GM13977 (cell line): ENCODE results near the gene KLHL30.

Experiments used
- DNase-seq: peaks from one replicate; pipeline ENCODE4 v3.0.0; 2012; ENCODE audit warnings: low spot score
- in situ Hi-C: fragments of 300-500 bp; cut with MboI; formaldehyde crosslinking; loops from one replicate; pipeline ENCODE4 v1.12.0; 2022; ENCODE audit warnings: low sequenced_read_pairs, low pct_unique_long_range_greater_than_20kb, mixed read lengths, inconsistent platforms; ENCODE audit not compliant: unreplicated experiment
- TF ChIP-seq, protein P1 (sequence below): IDR thresholded peaks from 2 replicates; pipeline ENCODE4 v1.5.1; 2012; ENCODE audit warnings: mild to moderate bottlenecking, control low read depth; ENCODE audit not compliant: insufficient read depth; ENCODE audit errors: extremely low read depth, missing control alignments

The KLHL30 gene

DNA sequence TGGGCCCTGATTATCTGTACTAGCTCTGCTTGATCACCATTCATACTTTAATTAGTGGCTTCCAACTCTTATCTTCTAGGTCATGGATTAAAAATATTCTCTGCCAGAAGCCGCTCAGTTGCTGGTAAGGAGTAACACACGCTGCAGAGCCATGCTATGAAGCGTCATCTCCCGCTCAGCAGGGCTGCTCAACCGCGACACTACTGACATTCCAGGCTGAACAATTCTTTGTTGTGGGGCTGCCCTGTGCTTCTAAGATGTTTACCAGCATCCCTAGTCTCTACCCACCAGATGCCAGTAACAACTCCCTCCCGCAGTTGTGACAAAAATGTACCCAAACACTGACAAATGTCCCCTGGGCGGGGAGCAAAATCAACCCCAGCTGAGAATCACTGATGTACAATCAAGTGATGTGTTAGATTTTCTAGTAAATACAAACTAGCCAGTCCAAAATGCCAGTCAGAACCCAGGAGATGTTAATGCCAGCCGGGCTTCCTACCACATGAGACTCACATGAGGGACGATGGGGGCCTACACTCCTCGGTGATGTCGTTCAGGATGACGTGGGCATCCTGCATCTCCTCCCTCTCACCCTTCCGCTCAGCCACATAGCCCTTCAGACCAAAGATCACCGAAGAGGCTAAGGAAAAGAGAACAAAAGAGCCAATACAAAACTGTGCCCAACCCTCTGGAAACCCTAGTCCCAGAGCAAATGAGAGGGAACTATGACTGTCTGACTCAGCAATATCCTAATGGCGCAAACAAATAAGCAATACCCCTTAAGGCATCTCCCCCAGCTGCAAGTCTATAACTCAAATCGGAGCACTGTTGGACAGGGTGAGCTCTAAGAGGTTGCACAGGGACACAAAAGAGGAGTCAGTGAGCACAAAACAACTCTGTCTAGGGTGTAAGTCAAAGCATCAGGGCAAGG, 49.4 kb downstream of the KLHL30 start:
- DNase-seq = no peak
- in situ Hi-C loops = no loop called here
- TF ChIP-seq, protein P1, sequence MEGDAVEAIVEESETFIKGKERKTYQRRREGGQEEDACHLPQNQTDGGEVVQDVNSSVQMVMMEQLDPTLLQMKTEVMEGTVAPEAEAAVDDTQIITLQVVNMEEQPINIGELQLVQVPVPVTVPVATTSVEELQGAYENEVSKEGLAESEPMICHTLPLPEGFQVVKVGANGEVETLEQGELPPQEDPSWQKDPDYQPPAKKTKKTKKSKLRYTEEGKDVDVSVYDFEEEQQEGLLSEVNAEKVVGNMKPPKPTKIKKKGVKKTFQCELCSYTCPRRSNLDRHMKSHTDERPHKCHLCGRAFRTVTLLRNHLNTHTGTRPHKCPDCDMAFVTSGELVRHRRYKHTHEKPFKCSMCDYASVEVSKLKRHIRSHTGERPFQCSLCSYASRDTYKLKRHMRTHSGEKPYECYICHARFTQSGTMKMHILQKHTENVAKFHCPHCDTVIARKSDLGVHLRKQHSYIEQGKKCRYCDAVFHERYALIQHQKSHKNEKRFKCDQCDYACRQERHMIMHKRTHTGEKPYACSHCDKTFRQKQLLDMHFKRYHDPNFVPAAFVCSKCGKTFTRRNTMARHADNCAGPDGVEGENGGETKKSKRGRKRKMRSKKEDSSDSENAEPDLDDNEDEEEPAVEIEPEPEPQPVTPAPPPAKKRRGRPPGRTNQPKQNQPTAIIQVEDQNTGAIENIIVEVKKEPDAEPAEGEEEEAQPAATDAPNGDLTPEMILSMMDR = no peak

DNA sequence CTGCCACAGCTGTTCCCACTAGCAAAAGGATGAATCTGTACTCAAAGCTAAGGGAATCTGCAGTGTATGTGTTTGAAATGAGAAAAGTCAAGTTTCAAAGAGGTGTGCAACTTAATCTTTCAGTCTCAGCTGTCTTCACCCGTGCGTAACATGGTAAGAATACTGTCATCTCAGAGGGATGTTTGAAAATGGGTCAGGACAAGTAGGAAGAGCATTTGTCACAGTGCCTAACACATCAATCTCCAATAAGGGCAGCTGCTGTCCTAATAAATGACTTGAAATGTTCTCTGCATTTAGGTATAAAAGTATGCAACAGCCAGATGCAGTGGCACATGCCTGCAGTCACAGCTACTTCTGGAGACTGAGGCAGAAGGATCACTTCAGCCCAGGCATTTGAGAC, 52.0 kb downstream of the KLHL30 start:
- DNase-seq = no peak
- TF ChIP-seq, protein P1 = no peak
- in situ Hi-C loops = no loop called here
